ENCODE results near the gene LRP1B.

Gene LRP1B

DNA sequence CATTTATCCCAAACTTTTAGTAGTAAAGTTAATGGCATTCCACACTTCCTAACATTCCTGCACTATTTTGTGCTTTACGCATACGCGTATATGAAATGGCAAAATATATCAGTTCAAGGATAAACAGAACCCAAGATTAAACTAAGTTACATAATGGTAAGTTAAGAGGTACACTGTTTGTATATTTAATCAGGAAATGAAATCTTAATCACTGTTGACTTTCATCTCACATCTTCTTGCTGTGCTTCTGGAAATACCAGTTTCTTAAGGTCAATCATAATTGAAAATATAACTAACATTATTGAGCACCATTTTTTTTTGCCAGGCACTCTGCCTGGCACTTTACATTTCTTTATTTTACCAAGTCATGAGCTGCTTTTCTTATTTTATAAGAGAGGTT is 565.2 kb downstream of the LRP1B start:
- DNase-seq: no peak

DNA sequence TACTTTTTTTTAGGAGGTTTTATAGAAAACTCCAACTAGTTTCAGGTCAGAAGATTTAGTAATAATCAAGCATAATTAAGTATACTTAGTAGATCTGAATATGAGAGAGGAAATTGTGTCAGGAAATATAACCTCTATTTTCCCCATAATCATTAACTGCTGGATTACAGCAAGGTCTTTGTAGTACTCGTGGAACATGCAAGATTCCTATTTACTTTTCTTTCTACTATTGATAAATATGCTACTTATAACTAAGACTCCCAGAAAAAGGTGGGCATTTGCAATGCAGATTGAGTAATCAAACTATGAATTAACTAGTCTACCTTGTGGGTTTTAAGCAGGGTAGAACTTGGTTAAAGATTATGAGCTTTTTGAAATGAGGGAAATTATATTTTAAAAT is 570.1 kb downstream of the LRP1B start:
- no peak for DNase-seq

DNA sequence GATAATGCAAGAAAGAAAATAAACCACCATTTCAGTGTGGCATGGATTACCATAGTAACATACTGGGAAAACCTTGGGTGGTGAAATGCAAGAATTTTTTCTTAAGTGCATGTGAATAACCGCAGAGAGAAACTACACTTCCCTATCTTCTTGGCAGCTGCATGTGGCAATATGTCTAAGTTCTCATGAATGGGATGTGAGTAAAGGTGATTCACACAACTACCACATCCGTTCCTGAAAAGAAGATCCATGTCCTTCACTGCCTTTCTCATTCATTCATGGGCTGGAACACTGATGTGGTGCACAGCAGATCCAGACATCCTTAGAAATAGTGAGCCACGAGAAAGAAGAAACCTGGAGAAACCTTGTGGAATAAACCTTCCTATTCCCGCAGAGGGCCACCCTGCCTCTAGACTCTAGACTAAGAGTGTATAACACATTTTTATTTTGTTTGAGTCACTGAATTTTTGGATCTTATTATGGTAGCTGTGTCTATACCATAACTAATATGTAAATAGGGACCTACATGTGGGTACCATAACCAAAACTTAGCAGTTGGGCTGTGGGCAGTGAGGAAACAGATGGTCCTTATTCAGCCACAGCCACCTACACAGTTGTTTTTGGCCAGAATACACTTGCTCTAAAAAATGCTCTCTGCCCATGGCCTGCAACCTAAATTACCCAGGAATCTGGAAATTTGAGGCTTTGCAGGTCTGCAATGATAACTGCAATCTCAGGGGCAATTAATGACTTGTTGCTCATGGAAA is 573.3 kb downstream of the LRP1B start:
- DNase-seq: peak; percentile 71

DNA sequence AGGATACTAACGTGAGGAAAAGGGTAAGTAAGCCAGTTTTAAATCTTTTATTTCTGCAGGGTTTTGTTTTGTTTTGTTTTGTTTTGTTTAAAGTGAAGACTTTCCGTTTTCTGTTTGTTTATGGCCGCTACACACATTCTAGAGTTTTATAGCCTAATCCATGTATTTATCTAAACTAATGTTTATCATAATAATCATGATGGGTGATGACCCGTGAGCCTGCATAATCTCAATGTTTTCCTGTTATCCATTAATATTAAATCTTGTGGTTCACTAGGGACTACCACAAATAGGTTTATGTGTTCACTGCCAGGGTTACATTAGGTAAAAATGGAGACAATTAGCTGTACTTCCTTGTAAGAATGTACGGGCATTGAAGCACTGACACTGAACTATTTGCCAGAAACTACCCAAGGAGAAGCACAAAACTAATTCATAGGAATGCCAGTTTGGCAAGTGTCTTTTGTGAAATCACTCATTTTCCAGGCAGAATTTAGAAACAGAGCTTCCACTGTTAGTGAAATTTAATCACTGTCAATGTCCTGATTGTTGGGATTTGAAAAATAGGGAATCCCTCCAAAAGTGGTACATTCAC is 574.8 kb downstream of the LRP1B start:
- DNase-seq: no peak

DNA sequence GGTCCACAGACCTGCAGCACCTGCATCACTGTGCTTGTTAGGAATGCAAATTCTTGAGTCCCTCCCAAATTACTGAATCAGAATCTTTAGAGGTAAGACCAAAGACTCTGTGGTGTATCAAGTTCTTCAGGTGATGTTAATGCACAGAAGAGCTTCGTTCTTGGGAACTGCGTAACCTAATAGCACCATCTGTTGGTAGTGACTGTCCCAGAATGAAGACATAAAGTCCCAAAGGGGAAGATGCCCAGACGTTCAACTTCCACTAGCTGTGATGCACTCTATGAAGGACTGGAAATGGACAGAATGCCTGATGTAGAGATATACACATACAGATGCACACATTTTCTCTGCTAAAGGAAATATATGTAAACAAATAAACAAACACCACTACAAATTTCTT is 576.0 kb downstream of the LRP1B start:
- peak; percentile 12 for DNase-seq

DNA sequence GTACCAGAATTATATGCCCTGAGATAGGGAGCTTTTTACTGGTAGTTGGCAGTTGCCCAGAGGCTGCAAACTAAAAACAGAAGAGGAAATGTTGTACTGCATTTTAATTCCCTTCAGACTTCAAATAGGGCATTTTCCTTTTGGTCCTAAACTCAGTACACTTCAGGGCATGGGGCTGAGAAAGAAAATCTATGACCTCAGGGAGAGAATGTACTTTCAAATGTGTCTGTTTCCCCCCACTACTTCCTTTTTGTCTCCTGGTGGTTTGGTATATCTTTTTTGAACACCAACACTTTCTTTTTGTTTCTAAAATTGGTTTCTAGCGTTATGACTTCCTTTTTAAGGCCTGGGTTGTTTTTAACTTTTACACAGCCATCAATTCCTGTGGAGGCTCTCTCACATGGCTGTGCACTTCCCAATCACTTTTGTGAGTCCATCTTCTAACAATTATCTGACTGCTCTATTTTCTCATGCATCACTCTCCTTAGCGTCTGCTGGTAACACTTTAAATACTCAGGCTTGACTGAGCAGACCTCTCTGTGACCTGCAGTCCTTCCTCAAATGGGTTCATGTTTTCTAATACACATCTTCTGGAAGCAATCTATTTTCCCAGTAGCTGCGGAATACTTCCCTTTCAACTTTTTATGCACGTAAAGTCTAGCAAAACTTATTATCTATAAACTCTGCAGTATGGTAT is 596.0 kb downstream of the LRP1B start:
- no peak for DNase-seq

DNA sequence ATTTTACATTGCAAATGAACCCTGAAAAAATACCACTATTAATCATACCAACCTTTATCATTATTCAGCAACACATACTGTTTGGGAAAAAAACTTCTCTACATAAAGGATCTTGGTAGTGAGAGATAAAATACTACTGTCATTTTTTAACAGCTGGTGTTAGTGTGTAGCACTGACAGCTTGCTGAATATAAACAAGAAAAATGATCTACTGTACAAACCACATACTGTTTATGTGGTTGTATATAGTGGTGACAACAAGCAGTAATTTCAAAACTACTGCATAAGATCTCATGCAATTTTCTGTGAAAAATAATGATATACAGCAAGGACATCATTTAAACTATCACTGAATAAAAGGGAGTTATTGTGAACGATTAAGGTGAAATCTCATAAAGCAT is 601.2 kb downstream of the LRP1B start:
- DNase-seq: no peak

DNA sequence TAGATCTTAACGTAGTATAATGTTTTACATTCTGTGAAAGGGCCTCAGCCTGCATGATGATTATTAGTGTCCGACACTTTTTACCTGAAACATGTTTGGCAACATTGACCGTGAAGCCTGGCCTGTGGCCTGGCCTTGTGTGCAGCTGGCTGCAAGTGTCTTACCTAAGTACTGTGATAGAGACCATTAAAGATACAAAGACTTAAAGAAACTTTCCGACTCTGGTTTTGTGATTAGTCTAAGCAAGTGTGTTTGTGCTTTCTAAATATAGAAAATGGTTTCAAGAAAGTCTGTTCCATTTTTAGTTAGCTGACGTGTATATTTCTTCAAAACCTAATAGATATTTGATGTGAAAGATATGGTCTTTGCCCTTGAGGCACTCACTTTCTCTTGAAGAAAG is 601.8 kb downstream of the LRP1B start:
- DNase-seq: no peak

DNA sequence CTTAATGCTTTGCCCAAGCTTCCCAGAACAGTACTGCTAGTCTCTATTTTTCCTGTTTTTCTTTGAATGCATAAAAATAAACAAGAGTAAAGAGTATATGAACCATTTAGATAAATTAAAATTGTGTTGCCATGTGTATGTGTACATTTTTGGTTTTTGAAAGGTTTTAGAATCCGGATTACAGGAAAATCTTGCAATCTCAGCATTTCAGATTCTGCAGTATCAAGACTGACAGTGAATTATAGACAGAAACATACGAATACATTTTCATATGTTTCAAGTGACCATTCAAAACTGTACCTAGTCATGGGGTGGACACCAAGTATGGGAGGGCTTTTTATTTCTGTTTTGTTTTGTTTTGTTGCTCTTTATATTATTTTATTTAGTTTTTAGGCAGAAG is 604.1 kb downstream of the LRP1B start:
- DNase-seq: no peak

DNA sequence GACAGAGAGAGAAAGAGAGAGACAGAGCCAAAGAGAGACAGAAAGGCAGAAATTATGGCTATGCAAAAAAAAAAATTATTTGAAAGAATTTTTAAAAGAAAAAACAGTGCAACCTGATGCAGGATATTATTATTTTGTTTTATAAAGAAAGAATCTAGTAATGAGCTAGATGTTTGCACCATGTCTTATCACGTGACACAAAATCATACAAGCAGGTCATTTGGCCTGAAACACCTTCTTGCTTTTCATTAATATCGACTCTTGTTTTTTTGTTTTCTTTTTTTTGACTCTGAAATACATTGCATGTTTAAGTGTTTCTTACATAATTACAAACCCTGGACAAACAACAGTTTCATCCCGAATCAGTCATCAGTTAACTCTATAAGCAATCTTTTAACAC is 606.0 kb downstream of the LRP1B start:
- no peak for DNase-seq

DNA sequence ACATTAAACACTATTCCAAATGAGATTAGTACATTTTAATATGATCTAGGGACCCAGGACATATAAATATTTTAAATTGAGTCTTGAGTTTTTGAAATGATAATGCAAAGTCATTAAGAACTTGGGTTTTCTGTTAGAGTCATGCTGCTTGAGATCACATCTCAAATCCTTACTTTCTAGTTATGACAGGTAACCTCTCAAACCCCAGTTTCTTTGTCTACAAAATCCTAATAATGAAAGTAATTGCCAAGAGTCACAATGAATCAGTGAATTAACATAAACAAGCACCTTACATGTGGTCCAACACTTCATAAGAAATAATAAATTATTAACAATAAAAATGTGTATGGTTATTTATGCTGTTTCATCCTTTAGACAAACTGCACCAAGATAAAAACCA is 607.6 kb downstream of the LRP1B start:
- DNase-seq: no peak

DNA sequence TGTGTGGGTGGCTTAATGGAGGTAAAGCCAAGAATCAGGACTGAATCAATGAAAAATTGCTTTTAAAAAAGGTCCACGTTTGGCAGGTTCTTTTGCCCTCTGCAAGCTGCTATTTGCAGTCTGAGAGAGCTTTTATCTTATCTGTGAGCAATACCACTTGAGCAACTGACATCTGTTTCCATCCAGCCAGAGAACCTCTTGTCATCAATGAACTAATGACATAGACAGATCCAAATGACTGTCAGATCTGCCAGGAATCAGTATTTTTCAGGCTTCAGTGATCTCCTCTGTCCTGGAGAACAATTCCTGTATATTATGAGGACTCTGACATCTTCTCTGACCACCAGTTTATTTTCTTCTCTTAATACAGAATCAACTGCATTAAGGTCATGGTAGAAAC is 608.1 kb downstream of the LRP1B start:
- no peak for DNase-seq

DNA sequence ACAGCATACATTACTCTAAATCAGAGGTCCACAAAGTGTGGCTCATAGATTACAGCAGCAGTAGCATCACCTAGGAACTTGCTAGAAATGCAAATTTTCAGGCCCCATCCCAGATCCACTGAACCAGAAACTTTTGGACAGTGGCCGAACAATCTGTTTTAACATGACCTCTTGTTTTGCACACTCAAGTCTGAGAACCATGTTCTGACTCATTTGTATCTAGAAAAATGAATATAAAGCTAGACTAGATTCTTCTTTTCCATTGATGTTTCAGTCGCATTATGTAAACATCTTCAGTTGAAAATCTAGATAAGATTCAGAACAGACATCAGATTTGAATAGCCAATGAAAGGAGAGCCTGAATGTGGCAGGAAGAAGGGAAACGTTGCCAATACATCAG is 608.8 kb downstream of the LRP1B start:
- DNase-seq: no peak

DNA sequence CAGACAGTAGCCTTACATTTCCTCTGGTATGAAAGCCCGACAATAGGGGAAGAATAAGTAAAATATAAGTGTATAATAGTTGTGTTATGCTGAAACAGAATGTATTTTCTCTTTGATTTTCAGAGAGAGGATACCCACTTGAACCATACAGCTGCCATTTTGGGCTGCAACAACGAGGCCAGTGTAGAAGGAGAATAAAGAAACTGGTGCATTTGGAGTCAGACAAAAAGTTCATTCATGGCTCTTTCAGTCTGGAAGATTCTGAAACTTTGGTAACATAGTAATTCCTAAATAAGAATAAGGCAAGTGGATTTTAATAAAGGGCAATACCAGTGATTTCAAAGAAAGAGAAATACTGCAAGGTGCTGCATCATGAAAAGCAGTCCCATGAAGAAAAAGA is 610.9 kb downstream of the LRP1B start:
- DNase-seq: no peak

DNA sequence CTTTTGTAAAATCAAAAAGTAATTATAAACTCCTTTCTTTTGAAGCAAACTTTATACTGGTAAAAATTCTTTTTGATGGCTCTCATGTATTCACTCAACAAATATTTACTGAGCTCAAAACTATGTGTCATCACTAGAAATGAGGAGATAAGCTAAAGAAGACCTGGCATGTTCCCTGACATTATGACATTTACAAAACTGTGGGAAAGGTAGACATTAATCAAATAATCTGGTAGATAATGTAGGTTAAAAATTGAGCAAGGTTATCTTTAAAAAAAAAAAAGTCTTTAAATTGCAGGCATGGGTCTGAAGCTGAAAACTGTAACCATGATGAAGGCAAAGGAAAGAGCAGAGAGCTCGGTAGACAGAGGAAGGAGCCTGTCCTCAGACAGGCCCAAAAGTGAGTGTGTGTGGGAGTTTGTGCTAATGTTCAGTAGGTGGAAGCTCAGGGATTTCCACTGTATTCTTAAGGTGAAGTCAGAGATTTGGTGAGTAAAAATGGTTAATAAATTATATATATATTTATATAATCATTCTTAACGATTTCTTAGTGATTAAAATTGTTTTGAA is 612.9 kb downstream of the LRP1B start:
- DNase-seq: no peak

DNA sequence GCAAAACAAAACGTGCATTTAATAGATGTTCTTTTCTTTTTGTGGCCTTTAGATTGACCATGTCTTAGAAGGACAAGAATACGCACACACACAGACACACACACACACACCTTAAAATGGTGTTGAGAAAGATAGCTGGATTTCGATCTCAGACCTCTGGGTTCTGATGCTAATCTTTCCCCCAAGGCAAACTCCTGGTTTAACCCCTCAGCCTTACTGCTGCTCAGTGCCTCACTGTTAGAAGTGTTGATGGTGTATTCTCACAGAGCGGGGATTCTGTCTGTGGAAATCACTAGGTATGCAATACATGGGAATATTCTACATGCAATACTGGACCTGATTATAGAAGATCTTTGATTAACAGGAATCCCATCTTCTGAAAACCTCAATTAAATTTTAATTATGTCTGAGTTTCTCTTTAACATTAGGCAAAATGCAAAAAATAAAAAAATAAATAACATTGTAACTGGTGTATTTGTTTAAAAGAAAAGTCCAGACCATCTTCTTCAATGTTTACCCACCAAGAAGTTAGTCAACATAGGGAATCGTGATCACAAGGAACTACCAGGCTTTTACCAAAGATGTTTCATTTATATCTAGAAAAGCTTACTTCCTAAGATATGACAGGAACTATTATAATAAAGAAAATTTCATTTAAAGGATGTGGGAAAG is 613.5 kb downstream of the LRP1B start:
- no peak for DNase-seq

DNA sequence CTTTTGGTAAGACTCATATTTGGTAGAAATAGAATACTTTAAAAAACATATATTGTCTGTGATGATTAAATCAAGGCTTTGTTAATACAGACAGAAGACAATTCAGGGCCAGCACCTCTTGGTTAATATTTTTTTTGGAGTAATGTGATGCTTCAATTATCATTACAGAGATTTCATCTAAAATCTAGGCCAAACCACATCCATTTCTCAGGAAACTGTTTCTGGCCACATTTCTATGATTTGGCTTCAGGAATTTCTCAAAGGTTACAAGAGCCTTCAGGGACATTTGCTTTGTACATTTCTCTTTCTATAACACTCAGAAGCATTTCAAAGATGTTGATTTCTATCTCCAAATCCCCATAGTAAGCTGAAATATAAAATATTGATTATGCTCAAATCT is 614.9 kb downstream of the LRP1B start:
- DNase-seq: no peak

DNA sequence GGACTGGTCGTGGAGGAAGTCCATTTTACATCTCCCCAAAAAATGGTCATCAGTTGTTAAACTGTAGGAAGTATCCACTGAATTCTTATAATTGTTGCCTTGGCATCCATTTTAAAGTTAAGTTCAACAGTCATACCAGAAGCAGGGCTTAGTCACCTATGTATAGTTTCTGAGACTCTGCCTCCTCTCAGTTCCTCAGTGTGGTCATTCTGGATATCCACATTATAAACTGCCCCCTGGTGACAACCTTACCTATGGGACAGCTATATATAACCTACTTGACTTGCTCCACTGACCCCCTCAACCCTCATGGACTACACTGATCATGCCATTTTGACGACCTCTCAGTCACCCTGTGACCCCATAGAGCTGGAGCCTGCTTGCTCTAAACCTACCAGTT is 617.0 kb downstream of the LRP1B start:
- no peak for DNase-seq

DNA sequence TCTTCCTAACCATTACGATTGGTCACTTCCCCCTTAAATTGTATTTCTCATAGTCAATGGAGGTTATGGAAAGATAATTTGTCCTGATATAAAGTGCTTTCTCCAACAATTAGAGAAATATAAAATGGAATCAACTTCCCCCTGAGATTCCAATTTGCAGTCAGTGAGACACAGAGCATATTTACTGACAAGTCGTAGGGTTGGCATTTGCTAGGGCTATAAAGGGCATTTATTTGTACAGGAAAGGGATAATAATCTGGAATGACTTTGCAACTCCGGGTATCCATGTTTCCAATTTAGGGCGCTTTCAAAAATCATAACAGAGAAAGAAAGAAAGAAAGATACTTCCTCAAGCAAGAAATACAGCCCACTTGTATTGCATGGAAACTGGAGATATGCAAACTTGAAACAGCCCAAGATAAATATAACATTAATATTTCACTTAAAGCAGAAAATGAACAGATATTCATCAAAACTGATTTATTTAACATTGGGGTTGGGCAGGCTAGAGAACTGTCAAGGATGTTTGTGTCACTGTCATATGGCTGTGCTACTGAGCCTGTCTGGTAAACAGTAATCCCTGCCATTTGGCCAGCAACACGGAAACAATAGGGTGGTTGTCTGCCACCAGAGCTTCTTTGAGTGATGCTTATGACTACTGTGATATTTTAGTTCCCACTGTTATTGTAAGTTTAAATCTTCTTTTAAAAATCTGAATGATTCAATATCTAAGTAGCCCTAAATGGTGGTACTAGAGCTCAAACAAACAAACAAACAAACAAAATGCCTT is 621.8 kb downstream of the LRP1B start:
- no peak for DNase-seq

DNA sequence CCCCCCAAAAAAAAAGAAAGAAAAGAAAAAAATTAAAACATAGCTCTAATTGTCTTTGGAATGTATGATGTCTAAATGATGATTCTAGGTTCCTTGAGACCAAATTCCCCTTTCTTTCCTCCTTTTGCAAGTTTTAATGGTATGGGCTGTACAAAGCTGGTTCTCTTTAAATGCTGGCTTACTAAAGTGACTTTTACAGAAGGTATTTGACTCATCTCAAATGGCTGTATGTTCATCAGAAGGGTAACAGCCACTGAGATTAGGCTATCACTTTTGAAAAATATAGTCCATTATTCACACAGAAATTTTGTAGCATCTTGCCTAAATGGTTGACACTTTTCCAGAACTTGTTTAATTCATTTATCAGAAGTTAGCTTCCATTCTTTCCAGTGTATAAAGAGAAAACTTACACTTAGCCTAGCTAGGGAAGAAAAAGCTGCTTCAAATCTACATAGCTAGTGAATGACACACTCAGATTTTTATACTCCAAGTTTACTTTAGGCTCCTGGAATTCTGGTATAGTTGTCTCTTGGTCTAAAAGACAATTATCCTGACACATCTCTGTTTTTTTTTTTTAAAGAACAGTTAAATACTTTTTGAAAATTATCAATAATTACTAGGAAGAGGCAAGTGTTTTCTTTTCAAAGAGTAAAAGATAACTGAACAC is 622.6 kb downstream of the LRP1B start:
- no peak for DNase-seq

DNA sequence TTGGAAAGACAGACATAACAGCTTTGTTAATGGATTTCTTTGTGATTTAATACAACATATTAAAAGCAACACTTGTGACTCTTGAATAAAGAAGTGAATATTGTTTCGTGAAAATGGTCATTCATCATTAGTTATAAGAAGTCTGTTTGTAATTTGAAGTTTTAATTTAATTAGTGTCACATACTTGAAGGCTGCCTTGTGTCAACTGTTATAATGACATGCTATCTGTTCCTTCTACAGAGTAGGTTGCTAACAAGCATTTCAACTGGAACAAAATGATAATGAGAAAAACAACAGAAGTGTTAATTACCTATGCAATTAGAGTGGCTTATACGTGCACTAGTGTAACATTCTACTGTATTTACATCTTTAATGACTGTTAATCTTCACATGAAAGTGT is 624.7 kb downstream of the LRP1B start:
- no peak for DNase-seq

DNA sequence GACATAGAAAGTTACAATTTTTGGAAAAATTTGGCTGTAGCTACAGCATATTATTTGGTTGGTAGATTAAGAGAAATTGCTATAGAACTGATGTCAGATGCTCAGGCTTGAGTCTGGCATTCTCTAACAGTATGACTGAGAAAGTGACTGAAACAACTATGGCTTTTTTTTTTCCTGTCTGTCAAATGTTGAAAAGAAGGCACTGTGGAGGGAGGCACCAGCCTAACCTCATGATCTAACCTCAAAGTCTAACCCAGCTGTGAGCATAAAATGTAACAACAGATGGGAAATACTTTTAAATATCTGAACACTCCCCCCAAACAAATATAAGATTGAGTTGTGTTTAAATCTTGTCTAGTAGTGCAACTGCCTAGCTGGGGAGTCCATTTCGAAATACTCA is 629.1 kb downstream of the LRP1B start:
- DNase-seq: no peak
